ENCODE results near the gene ZSCAN21. TPM values are rescaled to one million over a fixed set of nuclear protein-coding genes. Genes with fewer than 3 reads are reported as not detected.

Gene ZSCAN21
- total and polyA plus RNA-seq, 10 of the 15 experiments (the other 5 are each of a cell fraction or from before 2014, with no cell fraction given): 1.9 to 9.6 (median 7.1) TPM

DNA sequence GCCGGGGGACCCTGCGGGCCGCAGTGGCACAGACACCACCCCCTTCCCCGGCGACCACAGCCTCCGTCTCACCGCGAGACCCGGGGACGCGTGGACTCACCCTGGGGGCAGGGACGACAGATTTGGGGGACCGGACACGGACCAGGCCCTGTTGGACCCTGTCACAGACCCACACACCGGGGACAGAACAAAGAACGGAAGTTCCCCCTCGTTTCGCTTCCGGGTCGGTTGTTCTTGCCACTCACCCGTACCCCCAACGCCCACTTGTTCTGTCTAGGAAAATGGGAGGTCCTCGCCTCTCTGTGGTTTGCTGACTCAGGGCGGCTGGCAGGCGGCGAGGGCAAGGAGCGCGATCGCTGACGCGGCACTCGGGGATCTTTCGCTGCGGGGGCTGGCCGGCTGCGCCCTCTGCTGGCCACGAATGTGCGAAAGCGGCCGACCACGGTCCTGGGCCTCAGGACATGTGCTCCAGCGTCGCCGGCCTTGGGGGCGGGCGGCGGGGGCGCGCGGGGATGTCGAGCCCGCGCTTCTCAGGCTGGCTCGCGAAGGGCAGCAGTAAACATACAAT, 32.0 kb downstream of the ZSCAN21 start, which contains the start of gene ZNF3:
TSS of gene ZNF3 (minus strand) at position 189 of the 568 bp plus-strand sequence. CDS start 4,366 bp downstream, outside the sequence.
- intact Hi-C loops (cut with micrococcal nuclease; ENCODE audit: unreplicated experiment): loop anchor here (1.0 to 10.0 kb wide), 6 partner anchors 20 to 167 kb away; partner anchors contain the start of genes AP4M1, LAMTOR4, MBLAC1 and MCM7
- in situ Hi-C loops (cut with MboI): no loop called here
- FAIRE-seq (peak; percentile 100), ATAC-seq (peak; percentile 90), DNase-seq (ENCODE audit: low read depth, low spot score) (peak; percentile 97)
- H3K4me3 ChIP-seq: peak within 1 kb of the TSS; percentile 88
- peak within 1 kb of the TSS; percentile 84 for H3K4me2 ChIP-seq (ENCODE audit: control insufficient read depth, insufficient read depth)
- peaks cover 41% of the 10 kb centered on the region for H3K79me2 ChIP-seq (ENCODE audit: control insufficient read depth, insufficient read depth, low read length)
- H3K27ac ChIP-seq (ENCODE audit: control insufficient read depth, insufficient read depth): peak within 1 kb of the TSS; percentile 89
- H3K36me3 ChIP-seq (ENCODE audit: control insufficient read depth in 2 of 2, insufficient read depth in 2 of 2, low read length in 1 of 2): peaks cover 0 to 5% of the 10 kb centered on the region in 2 experiments; a peak in 3 of 4 replicates
- H3K9ac ChIP-seq (ENCODE audit: control insufficient read depth, insufficient read depth, low read length): peak within 1 kb of the TSS; percentile 94
- RAD21 ChIA-PET (ENCODE audit: unreplicated experiment): interaction anchor here (0.9 to 1.4 kb wide), 9 partner anchors 10 to 397 kb away, joined by 3 to 23 read pairs (median 4); partner anchors contain the start of genes AP4M1, MCM7, TRIM4 and TSC22D4
- peak within 1 kb of the TSS; percentile 85 for H2AFZ ChIP-seq (ENCODE audit: control insufficient read depth, low read depth, low read length)
- no peaks in the 10 kb centered on the region for H4K20me1 ChIP-seq (ENCODE audit: control insufficient read depth, insufficient read depth)
- no peaks in the 10 kb centered on the region for H3K27me3 ChIP-seq (replicated peaks in 1 of 2; ENCODE audit: control insufficient read depth in 2 of 2, insufficient read depth in 2 of 2, low read length in 1 of 2)
- BruUV-seq (replicated peaks): no TSS peak
- POLR2A ChIA-PET: interaction anchor here (1.0 to 1.6 kb wide), 6 partner anchors 12 to 39 kb away, joined by 3 to 15 read pairs (median 4); partner anchors contain the start of genes AP4M1, MCM7 and ZSCAN21
- H3K4me1 ChIP-seq (ENCODE audit: control insufficient read depth, insufficient read depth, low read length): peaks cover 4% of the 10 kb centered on the region
- under 1% methylated on average over 54 of the region's 55 CpGs for WGBS (ENCODE audit: insufficient coverage, insufficient replicate concordance, low lambda C conversion rate, missing lambda C conversion rate)
- SMC1A ChIA-PET (ENCODE audit: uncharacterized antibody, unreplicated experiment): interaction anchor here (1.0 to 1.6 kb wide), 9 partner anchors 19 to 168 kb away, joined by 3 to 11 read pairs (median 4); partner anchors contain the start of genes AP4M1, LAMTOR4 and MCM7
- H3K9me3 ChIP-seq (replicated peaks; ENCODE audit: control insufficient read depth, insufficient read depth, low read length): no peaks in the 10 kb centered on the region; the same call in 2 of the 3 replicates
- CTCF ChIA-PET: interaction anchor here (1.0 to 1.4 kb wide), 13 partner anchors 10 to 168 kb away, joined by 3 to 15 read pairs (median 4); partner anchors contain the start of genes MBLAC1 and ZKSCAN1
- TF ChIP-seq, protein P1, sequence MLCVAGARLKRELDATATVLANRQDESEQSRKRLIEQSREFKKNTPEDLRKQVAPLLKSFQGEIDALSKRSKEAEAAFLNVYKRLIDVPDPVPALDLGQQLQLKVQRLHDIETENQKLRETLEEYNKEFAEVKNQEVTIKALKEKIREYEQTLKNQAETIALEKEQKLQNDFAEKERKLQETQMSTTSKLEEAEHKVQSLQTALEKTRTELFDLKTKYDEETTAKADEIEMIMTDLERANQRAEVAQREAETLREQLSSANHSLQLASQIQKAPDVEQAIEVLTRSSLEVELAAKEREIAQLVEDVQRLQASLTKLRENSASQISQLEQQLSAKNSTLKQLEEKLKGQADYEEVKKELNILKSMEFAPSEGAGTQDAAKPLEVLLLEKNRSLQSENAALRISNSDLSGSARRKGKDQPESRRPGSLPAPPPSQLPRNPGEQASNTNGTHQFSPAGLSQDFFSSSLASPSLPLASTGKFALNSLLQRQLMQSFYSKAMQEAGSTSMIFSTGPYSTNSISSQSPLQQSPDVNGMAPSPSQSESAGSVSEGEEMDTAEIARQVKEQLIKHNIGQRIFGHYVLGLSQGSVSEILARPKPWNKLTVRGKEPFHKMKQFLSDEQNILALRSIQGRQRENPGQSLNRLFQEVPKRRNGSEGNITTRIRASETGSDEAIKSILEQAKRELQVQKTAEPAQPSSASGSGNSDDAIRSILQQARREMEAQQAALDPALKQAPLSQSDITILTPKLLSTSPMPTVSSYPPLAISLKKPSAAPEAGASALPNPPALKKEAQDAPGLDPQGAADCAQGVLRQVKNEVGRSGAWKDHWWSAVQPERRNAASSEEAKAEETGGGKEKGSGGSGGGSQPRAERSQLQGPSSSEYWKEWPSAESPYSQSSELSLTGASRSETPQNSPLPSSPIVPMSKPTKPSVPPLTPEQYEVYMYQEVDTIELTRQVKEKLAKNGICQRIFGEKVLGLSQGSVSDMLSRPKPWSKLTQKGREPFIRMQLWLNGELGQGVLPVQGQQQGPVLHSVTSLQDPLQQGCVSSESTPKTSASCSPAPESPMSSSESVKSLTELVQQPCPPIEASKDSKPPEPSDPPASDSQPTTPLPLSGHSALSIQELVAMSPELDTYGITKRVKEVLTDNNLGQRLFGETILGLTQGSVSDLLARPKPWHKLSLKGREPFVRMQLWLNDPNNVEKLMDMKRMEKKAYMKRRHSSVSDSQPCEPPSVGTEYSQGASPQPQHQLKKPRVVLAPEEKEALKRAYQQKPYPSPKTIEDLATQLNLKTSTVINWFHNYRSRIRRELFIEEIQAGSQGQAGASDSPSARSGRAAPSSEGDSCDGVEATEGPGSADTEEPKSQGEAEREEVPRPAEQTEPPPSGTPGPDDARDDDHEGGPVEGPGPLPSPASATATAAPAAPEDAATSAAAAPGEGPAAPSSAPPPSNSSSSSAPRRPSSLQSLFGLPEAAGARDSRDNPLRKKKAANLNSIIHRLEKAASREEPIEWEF (IDR thresholded peaks at IDR 0.05; ENCODE audit: insufficient replicate concordance, low read depth, low read length): no peak
- peak; percentile 84 to 97 (median 89); a peak in 5 of 6 replicates for TF ChIP-seq CTCF (IDR thresholded peaks at IDR 0.05 in 2 of 3, conservative IDR thresholded peaks at IDR 0.05 in 1 of 3; ENCODE audit: control insufficient read depth in 2 of 3, extremely low read depth in 1 of 3, insufficient read depth in 1 of 3, low read depth in 3 of 3, low read length in 3 of 3)
- peak; percentile 85 for TF ChIP-seq CREB1 (IDR thresholded peaks at IDR 0.05; ENCODE audit: low read depth)
- TF ChIP-seq SMAD1 (IDR thresholded peaks at IDR 0.05; ENCODE audit: low read depth, partially characterized antibody): no peak
- TF ChIP-seq LARP7 (IDR thresholded peaks at IDR 0.05): no peak; the same call in none of the 2 replicates
- peak; percentile 77; the same call in 1 of the 2 replicates for TF ChIP-seq TBL1XR1 (IDR thresholded peaks at IDR 0.05; ENCODE audit: low read depth, low read length)
- peak; percentile 79; the same call in 1 of the 2 replicates for TF ChIP-seq RB1 (IDR thresholded peaks at IDR 0.05; ENCODE audit: borderline replicate concordance)
- TF ChIP-seq FOXK2 (IDR thresholded peaks at IDR 0.05): peak; percentile 47; the same call in 1 of the 2 replicates
- TF ChIP-seq NFIC (IDR thresholded peaks at IDR 0.05; ENCODE audit: low read depth, low read length): no peak
- no peak for TF ChIP-seq JUNB (IDR thresholded peaks at IDR 0.05)
- TF ChIP-seq IKZF2 (IDR thresholded peaks at IDR 0.05): no peak
- TF ChIP-seq ZNF207 (IDR thresholded peaks at IDR 0.05; ENCODE audit: borderline replicate concordance): peak; percentile 30; the same call in 1 of the 2 replicates
- TF ChIP-seq TARDBP (IDR thresholded peaks at IDR 0.05; ENCODE audit: borderline replicate concordance): peak; percentile 30; the same call in 1 of the 2 replicates

Data from GM12878 (cell line).